Mesendoderm (in vitro differentiated cells): Measurements from ENCODE around the gene RAMACL.

ENCODE experiments used
- DNase-seq: peaks from one replicate; pipeline ENCODE4 v3.0.0; 2013
- H2AK5ac ChIP-seq: 2 replicates; pipeline ENCODE4 v1.6.1; 2013; ENCODE audit warnings: low read length, inconsistent platforms
- H2BK120ac ChIP-seq: 2 replicates; pipeline ENCODE4 v1.6.1; 2013; ENCODE audit warnings: low read depth, mild to moderate bottlenecking, low read length, moderate library complexity, mixed read lengths
- H2BK15ac ChIP-seq: replicated peaks from 2 replicates; pipeline ENCODE4 v1.6.1; 2013; ENCODE audit warnings: low read depth, mild to moderate bottlenecking, moderate library complexity
- H2BK5ac ChIP-seq: 2 replicates; pipeline ENCODE4 v1.6.1; 2013; ENCODE audit warnings: low read length, inconsistent platforms
- H3K18ac ChIP-seq: 2 replicates; pipeline ENCODE4 v1.6.1; 2013; ENCODE audit warnings: mild to moderate bottlenecking, low read length, mixed read lengths
- H3K23ac ChIP-seq: one replicate; pipeline ENCODE4 v1.6.1; 2013; ENCODE audit warnings: low read length
- H3K27ac ChIP-seq: 2 replicates; pipeline ENCODE4 v1.5.1; 2013; ENCODE audit warnings: low read depth, mild to moderate bottlenecking, inconsistent platforms, low read length, moderate library complexity
- H3K27me3 ChIP-seq: 2 replicates; pipeline ENCODE4 v1.6.1; 2013; ENCODE audit warnings: low read length, control low read depth, mild to moderate bottlenecking, inconsistent platforms; ENCODE audit not compliant: insufficient read depth, poor library complexity
- H3K36me3 ChIP-seq: 2 replicates; pipeline ENCODE4 v1.6.1; 2013; ENCODE audit warnings: low read length, inconsistent platforms; ENCODE audit not compliant: control insufficient read depth, insufficient read depth
- H3K4ac ChIP-seq: one replicate; pipeline ENCODE4 v1.6.1; 2013; ENCODE audit warnings: low read depth, mild to moderate bottlenecking, low read length, moderate library complexity
- H3K4me1 ChIP-seq: 2 replicates; pipeline ENCODE4 v1.6.1; 2013; ENCODE audit warnings: low read depth, low read length, inconsistent platforms; ENCODE audit not compliant: control insufficient read depth
- H3K4me2 ChIP-seq: 2 replicates; pipeline ENCODE4 v1.6.1; 2013; ENCODE audit warnings: low read length
- H3K4me3 ChIP-seq: 2 replicates; pipeline ENCODE4 v1.5.1; 2013; ENCODE audit warnings: mild to moderate bottlenecking, low read length
- H3K56ac ChIP-seq: one replicate; pipeline ENCODE4 v1.6.1; 2013; ENCODE audit warnings: low read length
- H3K79me1 ChIP-seq: 2 replicates; pipeline ENCODE4 v1.6.1; 2013; ENCODE audit warnings: low read length, inconsistent platforms
- H3K79me2 ChIP-seq: 2 replicates; pipeline ENCODE4 v1.6.1; 2013; ENCODE audit warnings: mild to moderate bottlenecking, low read length; ENCODE audit not compliant: control insufficient read depth, insufficient read depth
- H3K9ac ChIP-seq: 2 replicates; pipeline ENCODE4 v1.6.1; 2013; ENCODE audit warnings: low read length, inconsistent platforms
- H4K5ac ChIP-seq: one replicate; pipeline ENCODE4 v1.6.1; 2013; ENCODE audit warnings: low read length
- H4K8ac ChIP-seq: one replicate; pipeline ENCODE4 v1.6.1; 2013; ENCODE audit warnings: low read depth, mild to moderate bottlenecking, control low read depth, low read length, moderate library complexity
- WGBS: extraction: QIAGEN DNeasy Blood & Tissue Kit; methylation state at CpG from one replicate; pipeline ENCODE4 v1.1.7; 2013; ENCODE audit warnings: low lambda C conversion rate, missing lambda C conversion rate; ENCODE audit not compliant: insufficient coverage; ENCODE audit errors: extremely low coverage; 5-methylcytosine and 5-hydroxymethylcytosine counted together

RAMACL gene

DNA sequence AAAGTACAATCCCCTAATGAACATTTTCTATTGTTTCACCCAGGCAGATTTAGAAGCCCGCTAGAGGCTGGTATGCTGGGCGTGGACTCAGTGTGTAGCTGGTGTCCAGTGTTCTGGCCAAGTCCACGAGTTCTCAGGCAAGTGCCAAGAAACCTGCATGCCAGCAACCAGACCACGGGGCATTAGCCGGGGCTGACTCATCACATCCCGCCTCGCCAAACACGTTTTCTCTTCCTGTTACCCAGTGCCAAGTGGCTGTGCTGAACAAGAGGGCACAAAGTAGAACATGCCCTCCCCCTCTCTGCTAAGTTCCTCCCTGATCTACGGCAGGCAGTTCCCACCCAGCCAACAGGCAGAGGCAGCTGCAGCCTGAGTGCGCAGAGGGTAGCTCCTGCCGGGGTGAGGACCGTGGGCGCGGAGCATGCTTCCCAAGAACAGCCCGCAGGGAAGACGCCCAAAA lies 29.6 kb downstream of the RAMACL start:
- Histone ChIP-seq H3K27me3 (no peaks in the 10 kb centered on the region), H3K9ac (no peak overlapping the region), H3K79me2 (no peaks in the 10 kb centered on the region), H3K36me3 (no peaks in the 10 kb centered on the region), H3K4me2 (no peak overlapping the region), H2BK15ac (no peak overlapping the region), H2BK120ac (no peak overlapping the region), H3K4ac (no peak overlapping the region), H3K23ac (peak overlapping the region; percentile 2), H3K79me1 (peaks cover 2% of the 10 kb centered on the region), H3K56ac (no peak overlapping the region), H3K18ac (no peak overlapping the region), H3K4me1 (peaks cover 4% of the 10 kb centered on the region), H3K27ac (no peak overlapping the region), H2AK5ac (no peak overlapping the region), H4K8ac (no peak overlapping the region), H3K4me3 (no peak overlapping the region), H2BK5ac (no peak overlapping the region), H4K5ac (no peak overlapping the region)
- DNase-seq = no peak
- WGBS = no CpG with 5 or more reads among the region's 16 CpGs

DNA sequence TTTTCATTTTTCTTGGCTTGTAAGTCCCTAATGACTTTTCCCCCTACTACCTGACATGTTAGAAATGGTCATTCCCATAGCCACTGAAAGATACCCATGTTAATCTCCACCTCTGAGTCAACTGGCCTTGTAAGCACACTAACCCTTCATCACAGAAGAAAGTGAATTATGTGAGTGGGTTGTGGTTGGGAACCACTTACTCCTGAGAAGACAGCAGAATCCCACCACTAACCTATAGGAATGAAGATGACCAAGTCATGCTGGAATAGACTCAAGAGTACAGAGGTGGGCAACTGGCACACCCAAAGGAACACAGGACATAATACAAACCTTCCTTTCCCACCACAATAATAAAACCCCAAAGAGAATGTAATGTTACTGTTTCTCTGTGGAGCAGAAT lies 30.1 kb downstream of the RAMACL start:
- Histone ChIP-seq H2AK5ac (no peak overlapping the region), H2BK120ac (no peak overlapping the region), H3K79me1 (peaks cover 2% of the 10 kb centered on the region), H3K23ac (peak overlapping the region; percentile 35), H2BK15ac (no peak overlapping the region), H3K4me1 (peaks cover 7% of the 10 kb centered on the region), H4K8ac (no peak overlapping the region), H4K5ac (no peak overlapping the region), H3K56ac (no peak overlapping the region), H3K27me3 (no peaks in the 10 kb centered on the region), H3K4me2 (no peak overlapping the region), H3K9ac (no peak overlapping the region), H3K4ac (no peak overlapping the region), H2BK5ac (no peak overlapping the region), H3K4me3 (no peak overlapping the region), H3K27ac (no peak overlapping the region), H3K18ac (no peak overlapping the region), H3K36me3 (no peaks in the 10 kb centered on the region), H3K79me2 (no peaks in the 10 kb centered on the region)
- DNase-seq = no peak

DNA sequence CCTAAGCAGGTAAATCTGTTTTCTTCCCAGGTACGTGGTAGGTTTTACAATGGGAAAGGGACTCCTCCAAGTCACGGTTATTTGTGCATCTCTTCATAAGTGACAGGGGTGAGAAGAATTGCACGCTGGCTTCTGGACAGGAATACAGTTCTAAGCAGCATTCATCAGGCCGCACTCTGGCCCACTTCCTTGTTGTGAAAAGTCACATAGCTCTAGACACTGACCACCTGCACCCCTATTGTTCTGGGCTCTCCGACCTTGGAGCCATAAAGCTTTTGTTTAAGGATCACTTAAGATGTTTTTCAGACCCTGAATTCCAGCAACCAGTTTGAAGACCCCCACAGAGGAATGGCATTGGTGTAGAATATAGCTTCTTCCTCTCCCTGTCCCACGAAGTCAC lies 31.4 kb downstream of the RAMACL start:
- no peak overlapping the region for H4K8ac ChIP-seq
- H2BK15ac ChIP-seq = no peak overlapping the region
- no peaks in the 10 kb centered on the region for H3K36me3 ChIP-seq
- H3K18ac ChIP-seq = no peak overlapping the region
- no peak overlapping the region for H2BK5ac ChIP-seq
- no peak overlapping the region for H2BK120ac ChIP-seq
- H3K4ac ChIP-seq = no peak overlapping the region
- no peak for DNase-seq
- H3K79me1 ChIP-seq = peaks cover 2% of the 10 kb centered on the region
- no peak overlapping the region for H4K5ac ChIP-seq
- H3K4me1 ChIP-seq = peaks cover 7% of the 10 kb centered on the region
- no peak overlapping the region for H3K9ac ChIP-seq
- H3K27ac ChIP-seq = no peak overlapping the region
- H3K4me2 ChIP-seq = no peak overlapping the region
- no peaks in the 10 kb centered on the region for H3K27me3 ChIP-seq
- H3K4me3 ChIP-seq = no peak overlapping the region
- H2AK5ac ChIP-seq = no peak overlapping the region
- H3K23ac ChIP-seq = no peak overlapping the region
- no peak overlapping the region for H3K56ac ChIP-seq
- WGBS = no CpG with 5 or more reads among the region's 6 CpGs
- H3K79me2 ChIP-seq = no peaks in the 10 kb centered on the region

DNA sequence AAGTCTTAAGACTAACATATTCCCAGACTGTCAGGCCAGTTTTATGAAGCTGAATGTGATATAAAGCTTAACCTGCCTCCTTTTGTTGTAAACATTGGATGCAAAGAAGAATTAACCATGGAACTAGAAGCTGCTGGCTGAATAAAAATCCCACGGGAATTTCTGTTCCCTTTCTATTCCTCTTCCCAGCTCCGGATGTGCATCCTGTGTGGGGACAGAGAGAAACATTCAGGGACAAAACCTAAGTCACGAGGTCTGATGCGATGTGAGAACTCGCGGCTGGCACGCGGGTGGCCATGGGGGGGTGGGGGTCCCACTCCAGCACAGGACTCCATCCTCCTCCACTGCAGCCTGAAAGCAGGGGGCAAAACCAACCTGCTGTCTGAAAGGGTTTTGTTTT lies 32.2 kb downstream of the RAMACL start:
- WGBS = no CpG with 5 or more reads among the region's 8 CpGs
- no peak overlapping the region for H4K8ac ChIP-seq
- H4K5ac ChIP-seq = no peak overlapping the region
- H3K23ac ChIP-seq = no peak overlapping the region
- no peak overlapping the region for H2AK5ac ChIP-seq
- H3K18ac ChIP-seq = no peak overlapping the region
- no peak overlapping the region for H3K4ac ChIP-seq
- H2BK120ac ChIP-seq = no peak overlapping the region
- H3K79me2 ChIP-seq = no peaks in the 10 kb centered on the region
- H3K4me2 ChIP-seq = no peak overlapping the region
- H2BK5ac ChIP-seq = no peak overlapping the region
- peaks cover 7% of the 10 kb centered on the region for H3K4me1 ChIP-seq
- H2BK15ac ChIP-seq = no peak overlapping the region
- no peak overlapping the region for H3K27ac ChIP-seq
- H3K56ac ChIP-seq = no peak overlapping the region
- H3K9ac ChIP-seq = no peak overlapping the region
- no peaks in the 10 kb centered on the region for H3K36me3 ChIP-seq
- DNase-seq = no peak
- H3K27me3 ChIP-seq = no peaks in the 10 kb centered on the region
- H3K79me1 ChIP-seq = peaks cover 2% of the 10 kb centered on the region
- H3K4me3 ChIP-seq = no peak overlapping the region

DNA sequence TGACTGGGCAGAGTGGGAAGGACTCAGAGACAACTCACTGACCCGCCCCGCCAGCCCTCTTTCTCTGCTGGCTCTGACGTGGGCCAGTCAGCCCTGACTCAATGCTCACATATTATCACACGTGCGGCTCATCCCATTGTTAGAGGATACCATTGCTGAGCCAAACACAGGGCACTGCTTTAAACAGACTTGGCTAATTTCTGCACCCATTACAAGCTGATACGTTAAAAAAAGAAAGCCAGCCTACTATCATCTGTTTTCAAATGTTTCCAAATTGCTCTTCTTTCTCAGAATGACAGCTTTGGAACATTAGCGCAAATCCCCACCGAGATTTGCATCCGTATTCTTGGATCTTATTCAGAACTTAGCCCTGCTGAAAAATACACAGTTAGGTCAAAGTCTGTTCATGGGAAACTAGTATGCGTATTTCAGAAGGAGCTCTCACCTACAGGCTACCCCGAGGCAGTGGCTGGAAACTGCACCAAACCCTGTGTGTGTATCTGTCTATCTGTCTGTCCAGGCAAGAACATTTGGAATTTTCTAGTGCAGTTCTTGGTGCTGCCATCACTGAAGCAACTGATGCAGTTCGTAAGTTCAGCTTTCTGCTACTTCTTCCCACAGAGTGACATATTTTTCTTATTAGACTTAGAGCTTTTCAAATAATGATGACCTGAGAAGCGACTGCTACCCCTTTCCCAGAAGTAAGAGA lies 32.8 kb downstream of the RAMACL start:
- no peak overlapping the region for H4K5ac ChIP-seq
- H2BK5ac ChIP-seq = no peak overlapping the region
- H4K8ac ChIP-seq = no peak overlapping the region
- H3K27me3 ChIP-seq = no peaks in the 10 kb centered on the region
- no peak overlapping the region for H2BK15ac ChIP-seq
- no peak overlapping the region for H3K27ac ChIP-seq
- H2AK5ac ChIP-seq = no peak overlapping the region
- H3K79me2 ChIP-seq = no peaks in the 10 kb centered on the region
- H2BK120ac ChIP-seq = no peak overlapping the region
- H3K4me1 ChIP-seq = peaks cover 7% of the 10 kb centered on the region
- no peak overlapping the region for H3K18ac ChIP-seq
- peaks cover 2% of the 10 kb centered on the region for H3K79me1 ChIP-seq
- no peak overlapping the region for H3K56ac ChIP-seq
- H3K36me3 ChIP-seq = no peaks in the 10 kb centered on the region
- H3K4ac ChIP-seq = no peak overlapping the region
- no peak overlapping the region for H3K4me2 ChIP-seq
- WGBS = no CpG with 5 or more reads among the region's 13 CpGs
- no peak for DNase-seq
- no peak overlapping the region for H3K23ac ChIP-seq
- no peak overlapping the region for H3K4me3 ChIP-seq
- no peak overlapping the region for H3K9ac ChIP-seq

DNA sequence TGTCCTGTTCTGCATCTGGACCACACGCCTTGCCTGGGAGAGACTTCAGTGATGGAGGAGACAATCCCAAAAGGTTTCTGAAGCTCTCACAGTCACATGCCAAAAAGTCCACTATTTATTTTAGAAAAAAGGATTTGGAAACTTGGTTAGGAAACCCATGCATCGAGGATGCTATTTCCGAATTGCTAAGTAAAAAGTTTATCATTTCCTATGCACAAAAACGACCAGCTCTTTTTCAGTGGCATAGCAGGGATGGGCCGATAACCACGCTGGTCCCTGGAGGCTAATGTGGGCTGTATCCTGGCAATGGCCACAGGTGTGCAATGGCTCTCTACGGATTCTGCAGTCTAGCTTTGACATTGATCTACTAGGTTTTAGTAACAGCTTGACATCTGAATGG lies 33.9 kb downstream of the RAMACL start:
- H3K79me2 ChIP-seq = no peaks in the 10 kb centered on the region
- H3K27me3 ChIP-seq = no peaks in the 10 kb centered on the region
- no peak overlapping the region for H3K4me2 ChIP-seq
- H2AK5ac ChIP-seq = no peak overlapping the region
- no peak overlapping the region for H2BK5ac ChIP-seq
- H4K5ac ChIP-seq = no peak overlapping the region
- no peak overlapping the region for H3K4ac ChIP-seq
- no peak overlapping the region for H3K4me3 ChIP-seq
- no peak overlapping the region for H3K18ac ChIP-seq
- no peak overlapping the region for H3K9ac ChIP-seq
- H2BK120ac ChIP-seq = no peak overlapping the region
- no peak overlapping the region for H3K27ac ChIP-seq
- H2BK15ac ChIP-seq = no peak overlapping the region
- no peak overlapping the region for H3K56ac ChIP-seq
- no peak for DNase-seq
- no peak overlapping the region for H3K23ac ChIP-seq
- no peaks in the 10 kb centered on the region for H3K36me3 ChIP-seq
- WGBS = no CpG with 5 or more reads among the region's 7 CpGs
- H3K4me1 ChIP-seq = peaks cover 7% of the 10 kb centered on the region
- H3K79me1 ChIP-seq = peaks cover 2% of the 10 kb centered on the region
- H4K8ac ChIP-seq = no peak overlapping the region
